ENCODE measurements around the gene CLDN16.

The CLDN16 gene

GRCh38 chr3:190381441-190381840 lies 6.5 kb upstream of the CLDN16 start:
- DNase-seq = no peak

GRCh38 chr3:190382082-190382481 lies 5.9 kb upstream of the CLDN16 start:
- no peak for DNase-seq

GRCh38 chr3:190384309-190384756 lies 3.6 kb upstream of the CLDN16 start:
- peak in 1 of 2 experiments; percentile 2 for DNase-seq

- no peak for DNase-seq
Measured at GRCh38 chr3:190385731-190386688, 2.0 kb upstream of the CLDN16 start.

- DNase-seq = no peak
Measured at GRCh38 chr3:190388703-190389102, 740 bp downstream of the CLDN16 start.

- no peak for DNase-seq
Measured at GRCh38 chr3:190396001-190396400, 8.0 kb downstream of the CLDN16 start.

- DNase-seq = no peak
Measured at GRCh38 chr3:190397889-190398288, 9.9 kb downstream of the CLDN16 start.

GRCh38 chr3:190399677-190400076 lies 11.7 kb downstream of the CLDN16 start:
- DNase-seq = no peak

GRCh38 chr3:190401963-190402362 lies 14.0 kb downstream of the CLDN16 start:
- DNase-seq = no peak

GRCh38 chr3:190404715-190405114 lies 16.8 kb downstream of the CLDN16 start:
- no peak for DNase-seq

GRCh38 chr3:190414297-190414696 lies 26.3 kb downstream of the CLDN16 start:
- no peak for DNase-seq

GRCh38 chr3:190424108-190424477 lies 36.1 kb downstream of the CLDN16 start:
- no peak for DNase-seq

GRCh38 chr3:190424478-190425439 lies 36.8 kb downstream of the CLDN16 start:
- no peak for DNase-seq

- DNase-seq = no peak
Measured at GRCh38 chr3:190425833-190426232, 37.9 kb downstream of the CLDN16 start.

GRCh38 chr3:190426806-190427507 lies 39.0 kb downstream of the CLDN16 start:
- no peak for DNase-seq

- DNase-seq = no peak
Measured at GRCh38 chr3:190429681-190430080, 41.7 kb downstream of the CLDN16 start.

GRCh38 chr3:190430906-190431305 lies 42.9 kb downstream of the CLDN16 start:
- DNase-seq = no peak

- DNase-seq = no peak
Measured at GRCh38 chr3:190432216-190432615, 44.3 kb downstream of the CLDN16 start.

GRCh38 chr3:190433626-190434025 lies 45.7 kb downstream of the CLDN16 start:
- DNase-seq = no peak

GRCh38 chr3:190435618-190436017 lies 47.7 kb downstream of the CLDN16 start:
- DNase-seq = no peak

GRCh38 chr3:190436331-190436730 lies 48.4 kb downstream of the CLDN16 start:
- no peak for DNase-seq

GRCh38 chr3:190442240-190442639 lies 54.3 kb downstream of the CLDN16 start:
- DNase-seq = no peak

GRCh38 chr3:190443257-190443656 lies 55.3 kb downstream of the CLDN16 start:
- no peak for DNase-seq

All from NCI-H187 (cell line).